OCI-LY1 (cell line): Measurements from ENCODE around the gene CHMP3.

Source experiments
- EZH2 ChIP-seq: fragments of 200-600 bp; sonication (generic), shearing (Covaris generic); IDR thresholded peaks from 2 replicates; pipeline ENCODE4 v1.8.0; 2017; ENCODE audit warnings: borderline replicate concordance, mixed run types, mild to moderate bottlenecking, antibody characterized with exemption, low read length, moderate library complexity, mixed read lengths
- TF ChIP-seq, protein P1 (sequence below): fragments of 200-600 bp; sonication (generic), shearing (Covaris generic); IDR thresholded peaks from 2 replicates; pipeline ENCODE4 v1.5.1; 2017; ENCODE audit warnings: mild to moderate bottlenecking, antibody characterized with exemption, low read length, moderate library complexity, mixed read lengths

DNA sequence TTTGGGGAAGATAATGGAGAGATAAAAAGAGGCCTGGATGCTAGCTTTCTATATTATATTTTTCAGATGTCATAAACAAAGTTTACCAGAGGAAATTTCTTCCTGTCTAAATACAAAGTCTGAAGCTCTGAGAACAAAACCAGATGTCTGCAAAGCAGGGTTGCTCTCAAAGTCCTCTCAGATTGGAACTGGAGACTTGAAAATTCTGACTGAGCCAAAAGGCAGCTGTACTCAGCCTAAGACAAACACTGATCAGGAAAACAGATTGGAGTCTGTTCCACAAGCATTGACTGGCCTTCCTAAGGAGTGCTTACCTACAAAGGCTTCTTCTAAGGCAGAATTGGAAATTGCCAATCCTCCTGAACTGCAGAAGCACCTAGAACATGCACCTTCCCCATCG, 96.9 kb downstream of the CHMP3 start:
- TF ChIP-seq, protein P1, sequence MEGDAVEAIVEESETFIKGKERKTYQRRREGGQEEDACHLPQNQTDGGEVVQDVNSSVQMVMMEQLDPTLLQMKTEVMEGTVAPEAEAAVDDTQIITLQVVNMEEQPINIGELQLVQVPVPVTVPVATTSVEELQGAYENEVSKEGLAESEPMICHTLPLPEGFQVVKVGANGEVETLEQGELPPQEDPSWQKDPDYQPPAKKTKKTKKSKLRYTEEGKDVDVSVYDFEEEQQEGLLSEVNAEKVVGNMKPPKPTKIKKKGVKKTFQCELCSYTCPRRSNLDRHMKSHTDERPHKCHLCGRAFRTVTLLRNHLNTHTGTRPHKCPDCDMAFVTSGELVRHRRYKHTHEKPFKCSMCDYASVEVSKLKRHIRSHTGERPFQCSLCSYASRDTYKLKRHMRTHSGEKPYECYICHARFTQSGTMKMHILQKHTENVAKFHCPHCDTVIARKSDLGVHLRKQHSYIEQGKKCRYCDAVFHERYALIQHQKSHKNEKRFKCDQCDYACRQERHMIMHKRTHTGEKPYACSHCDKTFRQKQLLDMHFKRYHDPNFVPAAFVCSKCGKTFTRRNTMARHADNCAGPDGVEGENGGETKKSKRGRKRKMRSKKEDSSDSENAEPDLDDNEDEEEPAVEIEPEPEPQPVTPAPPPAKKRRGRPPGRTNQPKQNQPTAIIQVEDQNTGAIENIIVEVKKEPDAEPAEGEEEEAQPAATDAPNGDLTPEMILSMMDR: no peak
- TF ChIP-seq EZH2: no peak
